Measurements from ENCODE around the gene ADGRD2.

Gene ADGRD2

GRCh38 chr9:124429530-124429867 is 20.8 kb upstream of the ADGRD2 start:
- Histone ChIP-seq H3K9ac (ENCODE audit: low read length in 5 of 5) (no peak overlapping the region), H3K27me3 (ENCODE audit: control insufficient read depth in 5 of 5, insufficient read depth in 4 of 5, low read length in 5 of 5) (no peaks in the 10 kb centered on the region), H3K36me3 (ENCODE audit: control insufficient read depth in 5 of 5, insufficient read depth in 5 of 5, low read length in 5 of 5) (no peaks in the 10 kb centered on the region), H3K9me3 (ENCODE audit: control insufficient read depth in 5 of 5, low read length in 5 of 5) (no peaks in the 10 kb centered on the region), H3K27ac (ENCODE audit: low read depth, low read length) (no peak overlapping the region), H3K4me1 (ENCODE audit: control insufficient read depth in 5 of 5, insufficient read depth in 5 of 5, low read length in 5 of 5) (peaks cover 0 to 11% (median 4%) of the 10 kb centered on the region in 5 donors), H3K4me3 (ENCODE audit: low read depth in 1 of 5, low read length in 5 of 5) (no peak overlapping the region)

- Histone ChIP-seq H3K4me1 (ENCODE audit: control insufficient read depth in 5 of 5, insufficient read depth in 5 of 5, low read length in 5 of 5) (peaks cover 0 to 5% (median 3%) of the 10 kb centered on the region in 5 donors), H3K27ac (ENCODE audit: low read depth, low read length) (no peak overlapping the region), H3K27me3 (ENCODE audit: control insufficient read depth in 5 of 5, insufficient read depth in 4 of 5, low read length in 5 of 5) (peaks cover 0 to 8% (median 6%) of the 10 kb centered on the region in 5 donors), H3K4me3 (ENCODE audit: low read depth in 1 of 5, low read length in 5 of 5) (no peak overlapping the region), H3K36me3 (ENCODE audit: control insufficient read depth in 5 of 5, insufficient read depth in 5 of 5, low read length in 5 of 5) (no peaks in the 10 kb centered on the region), H3K9me3 (ENCODE audit: control insufficient read depth in 5 of 5, low read length in 5 of 5) (peaks cover 4 to 14% (median 7%) of the 10 kb centered on the region in 5 donors), H3K9ac (ENCODE audit: low read length in 5 of 5) (no peak overlapping the region)
Measured at GRCh38 chr9:124436320-124436719, 13.9 kb upstream of the ADGRD2 start.

- no peak overlapping the region for H3K27ac ChIP-seq (ENCODE audit: low read depth, low read length)
- peaks cover 4 to 14% (median 7%) of the 10 kb centered on the region in 5 donors for H3K9me3 ChIP-seq (ENCODE audit: control insufficient read depth in 5 of 5, low read length in 5 of 5)
- H3K27me3 ChIP-seq (ENCODE audit: control insufficient read depth in 5 of 5, insufficient read depth in 4 of 5, low read length in 5 of 5), result peaks cover 0 to 8% (median 6%) of the 10 kb centered on the region in 5 donors
- H3K9ac ChIP-seq (ENCODE audit: low read length in 5 of 5), result no peak overlapping the region
- no peaks in the 10 kb centered on the region for H3K36me3 ChIP-seq (ENCODE audit: control insufficient read depth in 5 of 5, insufficient read depth in 5 of 5, low read length in 5 of 5)
- no peaks in the 10 kb centered on the region for H3K4me1 ChIP-seq (ENCODE audit: control insufficient read depth in 5 of 5, insufficient read depth in 5 of 5, low read length in 5 of 5)
- H3K4me3 ChIP-seq (ENCODE audit: low read depth in 1 of 5, low read length in 5 of 5), result no peak overlapping the region
Measured at GRCh38 chr9:124437086-124437485, 13.2 kb upstream of the ADGRD2 start.

- no peak overlapping the region for H3K27ac ChIP-seq (ENCODE audit: low read depth, low read length)
- H3K36me3 ChIP-seq (ENCODE audit: control insufficient read depth in 5 of 5, insufficient read depth in 5 of 5, low read length in 5 of 5), result no peaks in the 10 kb centered on the region
- H3K9ac ChIP-seq (ENCODE audit: low read length in 5 of 5), result no peak overlapping the region
- H3K4me3 ChIP-seq (ENCODE audit: low read depth in 1 of 5, low read length in 5 of 5), result no peak overlapping the region
- no peaks in the 10 kb centered on the region for H3K4me1 ChIP-seq (ENCODE audit: control insufficient read depth in 5 of 5, insufficient read depth in 5 of 5, low read length in 5 of 5)
- peaks cover 7 to 14% (median 11%) of the 10 kb centered on the region in 5 donors for H3K9me3 ChIP-seq (ENCODE audit: control insufficient read depth in 5 of 5, low read length in 5 of 5)
- H3K27me3 ChIP-seq (ENCODE audit: control insufficient read depth in 5 of 5, insufficient read depth in 4 of 5, low read length in 5 of 5), result peaks cover 0 to 8% (median 6%) of the 10 kb centered on the region in 5 donors
Measured at GRCh38 chr9:124438091-124438490, 12.2 kb upstream of the ADGRD2 start.

GRCh38 chr9:124439086-124439485 is 11.2 kb upstream of the ADGRD2 start:
- H3K4me1 ChIP-seq (ENCODE audit: control insufficient read depth in 5 of 5, insufficient read depth in 5 of 5, low read length in 5 of 5), result no peaks in the 10 kb centered on the region
- H3K36me3 ChIP-seq (ENCODE audit: control insufficient read depth in 5 of 5, insufficient read depth in 5 of 5, low read length in 5 of 5), result no peaks in the 10 kb centered on the region
- H3K27me3 ChIP-seq (ENCODE audit: control insufficient read depth in 5 of 5, insufficient read depth in 4 of 5, low read length in 5 of 5), result peaks cover 0 to 8% (median 6%) of the 10 kb centered on the region in 5 donors
- no peak overlapping the region for H3K27ac ChIP-seq (ENCODE audit: low read depth, low read length)
- peaks cover 7 to 14% (median 11%) of the 10 kb centered on the region in 5 donors for H3K9me3 ChIP-seq (ENCODE audit: control insufficient read depth in 5 of 5, low read length in 5 of 5)
- H3K9ac ChIP-seq (ENCODE audit: low read length in 5 of 5), result no peak overlapping the region
- H3K4me3 ChIP-seq (ENCODE audit: low read depth in 1 of 5, low read length in 5 of 5), result no peak overlapping the region

- Histone ChIP-seq H3K27ac (ENCODE audit: low read depth, low read length) (no peak overlapping the region), H3K36me3 (ENCODE audit: control insufficient read depth in 5 of 5, insufficient read depth in 5 of 5, low read length in 5 of 5) (no peaks in the 10 kb centered on the region), H3K4me1 (ENCODE audit: control insufficient read depth in 5 of 5, insufficient read depth in 5 of 5, low read length in 5 of 5) (no peaks in the 10 kb centered on the region), H3K27me3 (ENCODE audit: control insufficient read depth in 5 of 5, insufficient read depth in 4 of 5, low read length in 5 of 5) (peaks cover 0 to 8% (median 6%) of the 10 kb centered on the region in 5 donors), H3K9ac (ENCODE audit: low read length in 5 of 5) (no peak overlapping the region), H3K9me3 (ENCODE audit: control insufficient read depth in 5 of 5, low read length in 5 of 5) (peaks cover 7 to 14% (median 11%) of the 10 kb centered on the region in 5 donors), H3K4me3 (ENCODE audit: low read depth in 1 of 5, low read length in 5 of 5) (no peak overlapping the region)
Measured at GRCh38 chr9:124439686-124440243, 10.5 kb upstream of the ADGRD2 start.

- Histone ChIP-seq H3K9me3 (ENCODE audit: control insufficient read depth in 5 of 5, low read length in 5 of 5) (peaks cover 7 to 14% (median 11%) of the 10 kb centered on the region in 5 donors), H3K36me3 (ENCODE audit: control insufficient read depth in 5 of 5, insufficient read depth in 5 of 5, low read length in 5 of 5) (no peaks in the 10 kb centered on the region), H3K4me3 (ENCODE audit: low read depth in 1 of 5, low read length in 5 of 5) (no peak overlapping the region), H3K4me1 (ENCODE audit: control insufficient read depth in 5 of 5, insufficient read depth in 5 of 5, low read length in 5 of 5) (no peaks in the 10 kb centered on the region), H3K27me3 (ENCODE audit: control insufficient read depth in 5 of 5, insufficient read depth in 4 of 5, low read length in 5 of 5) (peaks cover 0 to 8% (median 6%) of the 10 kb centered on the region in 5 donors), H3K27ac (ENCODE audit: low read depth, low read length) (no peak overlapping the region), H3K9ac (ENCODE audit: low read length in 5 of 5) (no peak overlapping the region)
Measured at GRCh38 chr9:124440786-124441185, 9.5 kb upstream of the ADGRD2 start.

GRCh38 chr9:124441291-124441690 is 9.0 kb upstream of the ADGRD2 start:
- peaks cover 7 to 14% (median 11%) of the 10 kb centered on the region in 5 donors for H3K9me3 ChIP-seq (ENCODE audit: control insufficient read depth in 5 of 5, low read length in 5 of 5)
- H3K4me3 ChIP-seq (ENCODE audit: low read depth in 1 of 5, low read length in 5 of 5), result no peak overlapping the region
- H3K4me1 ChIP-seq (ENCODE audit: control insufficient read depth in 5 of 5, insufficient read depth in 5 of 5, low read length in 5 of 5), result no peaks in the 10 kb centered on the region
- H3K36me3 ChIP-seq (ENCODE audit: control insufficient read depth in 5 of 5, insufficient read depth in 5 of 5, low read length in 5 of 5), result no peaks in the 10 kb centered on the region
- H3K27ac ChIP-seq (ENCODE audit: low read depth, low read length), result no peak overlapping the region
- H3K27me3 ChIP-seq (ENCODE audit: control insufficient read depth in 5 of 5, insufficient read depth in 4 of 5, low read length in 5 of 5), result peaks cover 0 to 8% (median 6%) of the 10 kb centered on the region in 5 donors
- H3K9ac ChIP-seq (ENCODE audit: low read length in 5 of 5), result no peak overlapping the region

GRCh38 chr9:124442379-124442778 is 7.9 kb upstream of the ADGRD2 start:
- Histone ChIP-seq H3K4me1 (ENCODE audit: control insufficient read depth in 5 of 5, insufficient read depth in 5 of 5, low read length in 5 of 5) (no peaks in the 10 kb centered on the region), H3K9me3 (ENCODE audit: control insufficient read depth in 5 of 5, low read length in 5 of 5) (peaks cover 7 to 14% (median 11%) of the 10 kb centered on the region in 5 donors), H3K9ac (ENCODE audit: low read length in 5 of 5) (no peak overlapping the region), H3K27ac (ENCODE audit: low read depth, low read length) (no peak overlapping the region), H3K36me3 (ENCODE audit: control insufficient read depth in 5 of 5, insufficient read depth in 5 of 5, low read length in 5 of 5) (no peaks in the 10 kb centered on the region), H3K4me3 (ENCODE audit: low read depth in 1 of 5, low read length in 5 of 5) (no peak overlapping the region), H3K27me3 (ENCODE audit: control insufficient read depth in 5 of 5, insufficient read depth in 4 of 5, low read length in 5 of 5) (peaks cover 0 to 12% (median 6%) of the 10 kb centered on the region in 5 donors)

- Histone ChIP-seq H3K4me1 (ENCODE audit: control insufficient read depth in 5 of 5, insufficient read depth in 5 of 5, low read length in 5 of 5) (no peaks in the 10 kb centered on the region), H3K4me3 (ENCODE audit: low read depth in 1 of 5, low read length in 5 of 5) (no peak overlapping the region), H3K9ac (ENCODE audit: low read length in 5 of 5) (no peak overlapping the region), H3K27me3 (ENCODE audit: control insufficient read depth in 5 of 5, insufficient read depth in 4 of 5, low read length in 5 of 5) (peaks cover 0 to 12% (median 6%) of the 10 kb centered on the region in 5 donors), H3K9me3 (ENCODE audit: control insufficient read depth in 5 of 5, low read length in 5 of 5) (peaks cover 7 to 14% (median 11%) of the 10 kb centered on the region in 5 donors), H3K27ac (ENCODE audit: low read depth, low read length) (no peak overlapping the region), H3K36me3 (ENCODE audit: control insufficient read depth in 5 of 5, insufficient read depth in 5 of 5, low read length in 5 of 5) (no peaks in the 10 kb centered on the region)
Measured at GRCh38 chr9:124442826-124443225, 7.4 kb upstream of the ADGRD2 start.

All from subcutaneous abdominal adipose tissue (tissue), 5 donors.